CD4-positive, alpha-beta T cell treated with Interleukin-12 subunit alpha and Interleukin-12 subunit beta, for 1 hour (primary cell): Measurements from ENCODE around the gene MIGA2.
"Not testable (repeated sequence)": the region's sequence is repeated elsewhere in the genome, so short reads cannot be mapped to it uniquely, and the experiment has no call there.

Experiments used
- DNase-seq: peaks from one replicate; pipeline ENCODE4 v3.0.0-alpha.2; 2020

The MIGA2 gene, protein sequence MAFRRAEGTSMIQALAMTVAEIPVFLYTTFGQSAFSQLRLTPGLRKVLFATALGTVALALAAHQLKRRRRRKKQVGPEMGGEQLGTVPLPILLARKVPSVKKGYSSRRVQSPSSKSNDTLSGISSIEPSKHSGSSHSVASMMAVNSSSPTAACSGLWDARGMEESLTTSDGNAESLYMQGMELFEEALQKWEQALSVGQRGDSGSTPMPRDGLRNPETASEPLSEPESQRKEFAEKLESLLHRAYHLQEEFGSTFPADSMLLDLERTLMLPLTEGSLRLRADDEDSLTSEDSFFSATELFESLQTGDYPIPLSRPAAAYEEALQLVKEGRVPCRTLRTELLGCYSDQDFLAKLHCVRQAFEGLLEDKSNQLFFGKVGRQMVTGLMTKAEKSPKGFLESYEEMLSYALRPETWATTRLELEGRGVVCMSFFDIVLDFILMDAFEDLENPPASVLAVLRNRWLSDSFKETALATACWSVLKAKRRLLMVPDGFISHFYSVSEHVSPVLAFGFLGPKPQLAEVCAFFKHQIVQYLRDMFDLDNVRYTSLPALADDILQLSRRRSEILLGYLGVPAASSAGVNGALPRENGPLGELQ

DNA sequence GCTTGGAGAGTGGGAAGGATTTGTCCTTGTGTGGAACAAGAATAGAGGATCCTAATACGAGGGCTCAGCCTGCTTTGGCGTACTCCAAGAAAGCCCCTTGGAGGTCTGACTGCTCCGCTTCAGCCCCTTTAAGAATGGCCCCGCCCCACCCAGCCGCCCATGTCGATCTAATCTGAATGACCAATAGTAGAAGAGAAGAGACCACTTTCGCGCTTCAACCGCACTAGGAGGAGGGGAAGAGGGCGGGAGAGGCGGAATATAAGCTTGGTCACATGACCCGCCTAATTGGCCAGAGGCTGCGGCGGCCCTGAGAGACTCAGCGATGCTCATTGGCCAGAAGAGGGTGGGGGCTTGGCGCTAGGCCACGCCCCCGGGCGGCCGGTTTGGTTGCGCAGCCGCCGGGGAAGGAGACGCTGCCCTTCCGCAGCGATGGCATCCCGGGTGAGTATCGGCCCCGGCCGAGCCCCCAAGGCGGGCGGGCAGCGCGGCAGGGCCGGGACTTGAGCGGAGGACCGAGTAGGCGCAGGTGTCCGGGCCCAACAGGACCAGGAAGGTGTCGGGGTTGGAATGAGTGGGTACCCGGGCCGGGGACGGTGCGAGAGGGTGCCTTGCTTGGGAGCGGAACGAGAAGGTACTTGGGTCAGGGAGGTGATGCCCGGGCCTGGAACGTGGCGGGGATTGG is at the start of gene MIGA2:
MIGA2 (plus strand) TSS at position 386 of the 682 bp plus-strand sequence. CDS start 3,969 bp downstream, outside the sequence.
- peak; percentile 97 for DNase-seq

DNA sequence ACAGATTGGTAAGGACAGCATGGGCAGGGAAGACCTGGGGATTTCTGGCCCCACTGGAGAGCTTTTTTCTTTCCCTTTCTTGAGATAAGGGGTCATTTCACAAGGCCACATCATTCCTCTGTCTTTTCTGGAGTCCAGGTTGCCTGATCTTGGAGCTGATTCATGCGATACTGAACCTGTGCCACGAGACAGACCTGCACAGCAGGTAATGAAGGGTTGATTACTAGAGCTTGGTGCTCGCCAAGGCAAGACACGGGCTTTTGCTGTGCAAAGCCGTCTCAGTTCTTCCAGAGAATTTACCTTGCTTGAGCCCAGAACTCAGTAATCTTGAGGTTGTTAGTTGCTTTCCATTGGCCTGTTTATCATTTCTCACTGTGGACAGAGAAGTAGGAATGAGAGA is 49.8 kb upstream of the MIGA2 start:
- DNase-seq, result no peak

DNA sequence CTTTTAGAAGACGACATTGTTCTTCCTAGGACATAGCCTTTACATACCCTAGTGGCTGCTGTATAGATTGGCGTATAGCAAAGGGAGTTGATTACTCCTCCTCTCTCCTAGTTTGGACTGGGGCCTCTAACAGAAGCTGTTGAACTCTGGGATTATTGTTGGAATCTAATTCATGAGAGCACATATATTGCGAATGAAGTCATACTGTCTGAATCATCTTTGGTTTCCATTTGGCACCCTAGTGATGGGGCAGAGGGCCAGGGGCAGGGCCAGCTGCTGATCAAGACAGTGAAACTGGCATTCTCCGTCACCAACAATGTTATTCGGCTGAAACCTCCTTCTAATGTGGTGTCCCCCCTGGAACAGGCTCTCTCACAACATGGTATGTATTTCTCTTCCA is 48.6 kb upstream of the MIGA2 start:
- DNase-seq, result no peak

DNA sequence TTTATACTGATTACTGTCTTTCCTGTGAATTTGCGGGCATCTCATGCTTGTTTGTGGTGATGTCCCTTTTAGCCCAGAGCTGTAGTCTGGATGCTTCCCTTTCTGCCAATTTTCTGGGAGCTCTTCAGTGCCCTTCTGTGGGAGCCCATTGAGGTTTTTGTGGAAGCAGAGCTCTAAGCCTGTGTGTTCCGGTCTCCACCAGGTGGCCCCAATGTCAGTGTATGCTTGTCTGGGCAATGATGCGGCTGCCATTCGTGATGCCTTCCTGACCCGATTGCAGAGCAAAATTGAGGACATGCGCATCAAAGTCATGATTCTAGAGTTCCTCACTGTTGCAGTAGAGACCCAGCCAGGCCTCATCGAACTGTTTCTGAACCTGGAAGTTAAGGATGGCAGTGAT is 43.4 kb upstream of the MIGA2 start:
- DNase-seq, result no peak

DNA sequence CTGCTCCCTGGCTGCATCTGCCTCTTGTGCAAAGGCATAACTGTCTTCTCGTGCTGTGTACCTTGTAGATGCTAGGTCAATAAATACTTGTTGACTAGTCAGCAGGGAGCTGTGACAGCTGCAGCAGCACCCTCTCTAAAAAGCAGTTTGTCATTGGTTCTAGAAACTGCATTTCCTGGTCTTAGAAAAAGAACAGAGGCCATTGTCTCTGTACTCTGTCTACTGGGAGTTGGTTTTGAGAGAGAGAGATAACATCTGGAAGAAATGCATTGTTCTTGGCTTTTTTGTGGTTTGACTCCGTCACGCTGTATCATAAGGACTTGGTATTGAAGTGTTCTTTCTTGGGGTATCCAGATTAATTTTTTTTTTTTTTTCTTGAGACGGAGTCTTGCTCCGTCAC is 40.6 kb upstream of the MIGA2 start:
- DNase-seq, result no peak

DNA sequence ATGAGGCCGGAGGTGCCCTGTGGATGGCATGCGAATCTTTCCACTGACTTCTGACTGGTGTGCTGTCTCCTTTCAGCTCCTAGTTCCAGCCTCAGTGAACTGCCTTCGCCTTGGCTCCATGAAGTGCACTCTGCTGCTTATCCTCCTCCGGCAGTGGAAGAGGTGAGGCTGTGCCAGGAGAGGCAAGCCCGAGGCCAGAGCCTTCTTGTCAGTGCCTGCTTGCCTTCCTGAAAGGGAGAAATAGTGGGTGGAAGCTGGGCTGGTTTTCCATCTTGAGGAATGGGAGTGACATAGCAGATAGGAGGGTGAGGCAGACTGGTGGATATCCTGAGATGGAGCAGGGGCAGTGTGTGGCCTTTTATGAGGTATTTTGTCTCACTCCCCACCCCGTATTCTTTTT is 38.0 kb upstream of the MIGA2 start:
- no peak for DNase-seq

DNA sequence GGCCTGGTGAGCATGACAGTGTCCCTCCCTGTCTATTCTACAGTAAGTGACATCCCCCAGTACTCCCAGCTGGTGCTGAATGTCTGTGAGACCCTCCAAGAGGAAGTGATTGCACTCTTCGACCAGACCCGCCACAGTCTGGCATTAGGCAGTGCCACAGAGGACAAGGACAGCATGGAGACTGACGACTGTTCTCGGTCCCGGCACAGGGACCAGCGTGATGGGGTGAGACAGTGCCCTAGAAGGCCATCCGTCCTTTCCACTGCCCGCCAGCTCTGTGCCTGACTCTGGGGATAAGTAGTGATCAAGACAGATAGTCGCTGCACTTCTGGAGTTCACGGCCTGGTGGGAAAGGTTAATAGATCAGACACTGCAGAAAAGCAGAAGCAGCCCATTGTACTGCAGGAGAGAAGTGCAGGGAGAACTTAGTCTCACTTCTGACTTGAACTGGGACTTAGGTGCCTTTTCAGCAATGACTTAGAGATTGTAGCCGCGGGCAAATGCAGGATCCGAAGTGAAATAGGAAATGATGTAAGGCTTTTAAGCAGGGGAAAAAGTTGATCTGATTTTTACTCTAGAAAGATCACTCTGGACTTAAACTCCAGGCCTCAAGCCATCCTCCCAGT is 36.7 kb upstream of the MIGA2 start:
- DNase-seq, result no peak

DNA sequence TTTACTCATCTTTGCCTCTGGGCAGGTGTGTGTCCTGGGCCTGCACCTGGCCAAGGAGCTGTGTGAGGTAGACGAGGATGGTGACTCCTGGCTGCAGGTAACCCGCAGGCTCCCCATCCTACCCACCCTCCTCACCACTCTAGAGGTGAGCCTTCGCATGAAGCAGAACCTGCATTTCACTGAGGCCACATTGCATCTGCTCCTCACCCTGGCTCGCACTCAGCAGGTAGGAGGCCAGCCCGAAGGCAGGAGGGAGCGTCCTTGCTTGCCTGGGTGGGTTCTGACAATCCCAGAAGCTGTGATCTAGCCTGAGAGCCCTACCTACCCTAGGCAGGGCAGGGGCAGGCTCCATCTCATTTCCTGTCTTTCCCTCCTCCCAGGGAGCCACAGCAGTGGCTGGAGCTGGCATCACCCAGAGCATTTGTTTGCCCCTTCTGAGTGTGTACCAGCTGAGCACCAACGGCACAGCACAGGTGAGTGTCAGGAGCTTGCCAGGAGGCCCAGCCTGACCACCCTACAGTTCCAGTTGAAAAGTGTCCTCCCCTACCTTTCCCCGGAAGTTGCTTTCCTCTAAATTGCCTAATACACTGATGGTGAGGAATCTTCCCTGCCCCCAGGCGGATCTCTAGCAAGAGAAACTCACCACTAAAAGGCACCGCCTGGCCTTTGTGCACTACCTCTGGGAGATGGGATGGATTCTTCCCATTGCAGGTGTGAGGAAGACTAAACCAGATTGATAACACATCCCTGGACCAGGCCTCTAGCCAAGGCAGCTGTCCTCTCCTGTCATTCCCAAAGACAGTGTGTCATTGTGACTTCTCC is 34.7 kb upstream of the MIGA2 start:
- DNase-seq, result no peak

DNA sequence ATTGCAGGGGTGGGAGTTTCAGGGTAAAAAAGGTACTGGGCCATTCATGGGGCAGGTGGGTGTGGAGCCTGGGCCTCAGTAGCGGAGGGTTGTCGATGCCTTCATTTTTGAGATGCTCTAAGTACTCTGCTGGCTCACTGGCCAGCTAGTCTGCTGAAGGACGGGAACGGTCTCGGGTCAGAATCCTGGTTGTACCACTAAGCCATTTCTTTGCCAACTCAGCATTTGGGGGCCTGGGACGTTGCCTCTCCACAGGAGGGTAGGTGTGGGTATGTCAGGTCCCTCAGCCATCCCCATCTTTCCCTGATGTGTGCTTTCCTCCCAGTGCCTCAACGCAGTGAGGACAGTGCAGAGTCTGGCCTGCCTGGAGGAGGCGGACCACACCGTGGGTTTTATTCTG is 33.4 kb upstream of the MIGA2 start:
- DNase-seq, result no peak

DNA sequence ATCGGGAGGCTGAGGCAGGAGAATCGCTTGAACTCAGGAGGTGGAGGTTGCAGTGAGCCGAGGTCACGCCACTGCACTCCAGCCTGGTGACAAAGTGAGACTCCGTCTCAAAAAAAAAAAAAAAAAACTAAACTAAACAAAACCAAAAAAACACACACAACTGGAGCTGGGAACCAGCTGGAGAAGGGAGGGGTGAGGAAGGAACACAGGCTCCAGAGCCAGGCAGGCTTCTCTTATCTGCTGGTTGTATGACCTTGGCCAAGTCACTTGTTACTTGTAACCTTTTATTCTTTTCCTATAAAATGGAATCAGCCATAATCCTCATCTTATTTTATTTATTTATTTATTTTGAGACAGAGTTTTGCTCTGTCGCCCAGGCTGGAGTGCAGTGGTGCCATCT is 32.3 kb upstream of the MIGA2 start:
- DNase-seq, result not testable (repeated sequence)

DNA sequence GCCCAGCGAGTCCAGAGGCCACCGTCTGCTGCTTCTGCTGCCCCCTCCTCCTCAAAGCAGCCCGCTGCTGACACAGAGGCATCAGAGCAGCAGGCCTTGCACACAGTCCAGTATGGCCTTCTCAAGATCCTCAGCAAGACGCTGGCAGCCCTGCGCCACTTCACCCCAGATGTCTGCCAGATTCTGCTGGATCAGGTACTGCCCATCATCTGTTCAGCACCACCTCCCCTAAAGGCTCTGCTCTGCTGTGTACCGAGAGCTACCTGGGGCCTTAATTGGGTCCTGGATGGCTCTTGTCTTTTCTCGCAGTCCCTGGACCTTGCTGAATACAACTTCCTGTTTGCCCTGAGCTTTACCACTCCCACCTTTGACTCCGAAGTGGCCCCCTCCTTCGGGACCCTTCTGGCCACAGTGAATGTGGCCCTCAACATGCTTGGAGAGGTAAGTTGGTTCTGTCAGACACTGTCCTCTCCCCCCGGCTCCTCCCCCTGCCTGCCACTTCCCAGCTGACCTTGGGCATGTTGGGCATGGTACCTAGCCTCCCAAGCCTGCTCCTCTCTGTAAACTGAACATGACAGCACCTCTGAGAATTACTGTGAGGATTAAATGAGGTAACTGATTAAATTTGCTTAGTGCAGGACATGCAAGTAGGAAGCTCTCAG is 31.0 kb upstream of the MIGA2 start:
- no peak for DNase-seq

DNA sequence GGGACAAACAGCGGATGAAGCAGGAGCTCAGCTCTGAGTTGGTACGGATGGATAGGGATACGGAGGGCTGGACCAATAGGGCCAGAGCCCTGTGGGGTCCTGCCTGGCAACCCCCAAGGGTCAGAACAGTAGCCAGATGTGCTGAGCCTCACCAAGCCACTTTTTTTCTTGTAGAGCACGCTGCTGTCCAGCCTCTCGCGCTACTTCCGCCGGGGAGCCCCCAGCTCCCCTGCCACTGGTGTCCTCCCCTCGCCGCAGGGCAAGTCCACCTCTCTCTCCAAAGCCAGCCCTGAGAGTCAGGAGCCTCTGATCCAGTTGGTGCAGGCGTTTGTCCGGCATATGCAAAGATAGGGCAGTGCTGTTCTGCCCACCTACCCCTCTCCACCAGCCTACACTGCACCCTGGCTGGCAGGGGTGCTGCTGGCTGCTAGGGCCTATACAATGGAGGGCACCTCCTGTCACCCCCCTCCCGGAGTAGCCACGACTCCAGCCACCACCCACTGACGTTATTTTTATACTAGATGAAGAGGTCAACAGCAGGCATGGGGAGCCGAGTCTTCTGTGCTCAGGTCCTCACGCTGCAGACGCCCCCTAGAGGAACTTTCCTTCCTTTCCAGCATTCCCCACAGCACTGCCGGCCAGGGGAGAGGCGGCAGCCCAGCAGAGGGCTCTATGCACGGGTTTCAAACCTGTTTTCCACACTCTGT is 29.9 kb upstream of the MIGA2 start:
- peak; percentile 57 for DNase-seq

DNA sequence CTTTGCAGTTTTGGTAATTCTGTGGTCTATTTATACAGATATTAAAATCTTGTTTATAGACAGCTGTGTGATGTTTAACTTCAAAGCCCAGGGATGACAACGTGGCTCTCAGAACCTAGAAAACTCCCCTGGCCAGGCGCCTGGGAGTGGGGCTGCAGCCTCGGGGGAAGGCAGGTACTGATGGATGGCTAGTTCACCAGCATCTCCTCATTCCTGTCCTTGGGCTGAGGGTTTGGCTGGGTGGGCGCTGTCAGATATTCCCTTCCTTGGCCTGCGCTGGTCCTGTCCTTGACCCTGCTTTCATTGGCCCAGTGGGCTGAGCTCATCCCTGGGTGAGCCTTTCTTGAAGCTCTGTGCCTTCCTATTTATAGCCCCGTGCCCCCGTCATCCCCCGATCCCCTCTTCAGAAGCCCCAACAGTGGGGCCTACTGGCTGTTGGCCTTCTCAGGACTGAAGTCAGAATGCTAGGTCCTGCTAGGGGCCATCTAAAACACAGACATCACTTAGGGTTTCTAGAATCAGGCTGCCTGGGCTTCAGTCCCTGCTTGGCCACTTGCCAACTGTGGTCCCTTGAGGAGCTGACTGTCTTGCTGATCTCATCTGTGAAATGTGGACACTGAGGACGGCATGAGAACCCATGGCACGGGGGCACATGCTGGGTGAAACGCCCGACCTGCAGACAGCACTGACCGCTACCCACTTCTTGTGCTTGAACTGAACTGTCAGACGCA is 29.2 kb upstream of the MIGA2 start:
- no peak for DNase-seq

DNA sequence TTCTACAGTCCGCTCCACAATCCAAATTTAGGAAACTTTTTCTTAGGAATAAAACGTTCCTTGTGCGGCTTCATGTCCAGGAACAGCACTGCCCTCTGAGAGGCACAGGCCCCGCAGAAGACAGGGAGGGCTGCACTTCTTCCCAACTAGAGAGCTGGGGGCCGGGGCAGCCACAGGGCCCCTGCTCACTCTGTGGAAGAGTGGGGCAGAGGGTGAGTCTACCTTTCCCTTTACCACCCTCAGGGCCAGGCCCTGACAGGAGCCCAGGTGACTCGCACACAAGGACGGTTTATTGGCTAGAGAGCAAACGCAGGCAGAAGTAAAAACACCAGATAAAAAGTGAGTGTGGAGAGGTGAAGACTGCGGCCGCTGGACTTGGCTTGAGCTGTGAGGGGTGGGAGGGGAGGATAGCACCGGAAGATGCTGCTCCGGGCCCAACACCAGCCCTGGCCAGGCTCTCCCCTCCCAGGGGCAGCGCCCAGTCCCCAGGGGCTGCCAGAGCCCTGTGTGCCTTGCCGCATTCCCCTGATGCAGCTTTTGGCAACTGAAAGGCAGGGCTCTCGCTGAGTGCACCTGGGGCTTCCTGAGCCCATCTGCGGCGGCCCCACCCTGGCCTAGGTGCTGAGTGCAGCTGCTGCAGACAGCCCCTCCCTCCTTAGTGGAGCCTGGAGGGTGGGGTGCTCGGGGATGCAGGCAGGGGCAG is 28.5 kb upstream of the MIGA2 start:
- DNase-seq, result no peak

DNA sequence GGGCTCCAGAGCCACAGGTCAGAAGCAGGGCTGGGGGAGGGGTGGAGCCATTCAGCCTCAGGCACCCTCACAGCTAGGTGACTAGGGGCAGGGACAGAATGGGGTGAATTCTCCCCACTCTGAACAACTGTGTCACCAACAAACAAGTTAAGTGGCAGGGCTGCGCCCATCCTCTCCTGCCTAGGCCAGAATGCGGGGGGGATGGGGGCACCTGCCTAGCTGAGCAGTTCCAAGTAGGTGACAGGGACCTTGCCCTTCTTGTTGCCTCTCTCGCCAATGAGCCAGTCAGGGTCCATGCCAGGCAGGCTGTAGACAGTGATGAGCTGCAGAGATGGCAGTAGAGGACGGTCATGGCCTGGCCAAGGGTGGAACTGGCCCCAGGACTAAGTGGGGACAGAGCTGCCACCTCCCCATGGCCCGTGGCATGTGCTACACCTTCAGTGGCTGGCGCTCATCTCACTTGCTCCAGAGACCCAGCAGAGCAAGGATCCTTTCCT is 27.9 kb upstream of the MIGA2 start:
- no peak for DNase-seq

DNA sequence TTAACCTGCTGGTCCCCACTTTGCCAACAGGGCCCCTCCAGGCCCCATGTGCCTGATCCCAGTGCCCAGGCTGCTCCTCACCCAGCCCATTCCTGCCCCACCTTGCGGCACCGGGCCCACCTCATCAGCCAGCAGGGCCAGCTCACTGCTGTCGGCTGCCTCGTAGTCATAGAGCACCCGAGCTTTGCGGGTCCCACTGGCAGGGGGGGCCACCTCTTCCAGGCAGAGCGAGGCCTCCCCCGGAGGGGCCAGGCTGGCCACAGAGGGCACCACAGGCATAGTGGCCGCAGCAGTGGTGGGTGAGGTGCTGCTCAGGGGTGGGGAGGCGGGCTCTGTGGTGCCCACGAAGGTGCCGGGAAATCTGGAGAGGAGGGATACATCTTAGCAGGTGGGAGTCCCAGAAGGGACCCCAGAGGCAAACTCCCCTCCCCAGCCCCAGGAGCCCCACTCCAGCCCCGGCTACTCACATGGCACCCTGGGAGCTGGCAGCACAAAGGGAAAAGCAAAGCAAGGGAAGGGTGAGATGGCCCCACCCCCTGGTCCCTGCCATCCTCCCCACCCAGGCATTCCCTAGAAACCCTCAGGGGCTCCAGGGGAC is 27.3 kb upstream of the MIGA2 start:
- DNase-seq, result no peak

DNA sequence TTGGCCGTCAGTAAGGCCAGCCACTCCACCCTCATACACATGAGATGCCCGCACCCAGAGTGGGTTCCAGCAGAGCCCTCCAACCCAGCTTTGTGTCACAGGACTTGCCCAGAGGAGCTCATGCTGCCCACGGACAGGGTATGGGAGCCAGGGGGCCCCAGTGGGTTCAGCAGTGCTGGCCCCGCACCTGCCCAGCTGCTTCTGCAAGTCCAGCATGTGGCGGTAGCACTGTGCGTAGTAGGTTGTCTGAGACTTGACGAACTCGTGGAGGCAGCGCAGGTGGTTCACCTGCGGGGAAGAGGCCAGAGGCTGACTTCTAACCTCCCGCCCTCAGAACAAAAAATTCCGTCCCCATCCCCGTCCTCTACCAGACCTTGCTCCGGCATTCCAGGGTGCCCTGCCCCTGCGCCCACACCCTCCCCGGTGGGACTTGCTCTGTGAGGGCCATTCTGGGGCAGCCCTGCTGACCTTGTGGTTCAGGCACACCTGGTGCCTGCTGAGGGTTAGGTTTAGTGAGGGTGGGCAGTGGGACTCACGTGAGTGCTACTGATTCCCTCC is 26.8 kb upstream of the MIGA2 start:
- no peak for DNase-seq

DNA sequence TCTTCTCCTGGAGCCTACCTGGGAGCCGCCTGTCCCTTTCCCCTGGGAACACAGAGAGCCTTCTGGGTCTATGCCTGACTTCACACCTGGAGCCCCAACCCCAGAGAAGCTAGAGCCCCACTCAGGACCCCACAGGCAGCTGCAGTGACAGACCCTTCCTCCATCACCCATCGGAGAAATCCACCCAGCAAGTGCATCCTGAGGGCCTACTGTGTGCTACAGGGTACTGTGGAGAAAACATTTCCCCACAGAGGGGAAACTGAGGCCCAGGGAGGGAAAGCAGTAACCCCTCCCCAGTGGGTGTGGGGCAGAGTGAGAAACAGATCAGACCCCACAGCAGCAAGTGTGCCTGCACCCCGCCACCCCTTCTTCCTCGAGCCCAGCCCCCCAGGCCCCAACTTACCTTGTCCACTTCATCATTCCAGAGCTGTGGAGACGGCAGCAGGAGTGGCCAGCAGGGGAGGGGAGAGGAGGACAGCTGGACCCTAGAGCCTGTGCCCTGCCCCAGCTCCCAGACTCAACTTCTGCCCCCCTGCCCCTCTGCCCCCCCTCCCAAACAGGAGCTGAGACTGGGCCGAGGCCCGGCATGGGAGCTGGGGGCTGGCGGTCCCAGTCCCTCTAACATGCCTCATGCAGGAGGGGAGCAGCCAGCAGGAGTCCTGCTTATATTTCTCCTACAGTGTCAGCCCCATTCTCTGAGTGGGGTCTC is 26.0 kb upstream of the MIGA2 start:
- no peak for DNase-seq

DNA sequence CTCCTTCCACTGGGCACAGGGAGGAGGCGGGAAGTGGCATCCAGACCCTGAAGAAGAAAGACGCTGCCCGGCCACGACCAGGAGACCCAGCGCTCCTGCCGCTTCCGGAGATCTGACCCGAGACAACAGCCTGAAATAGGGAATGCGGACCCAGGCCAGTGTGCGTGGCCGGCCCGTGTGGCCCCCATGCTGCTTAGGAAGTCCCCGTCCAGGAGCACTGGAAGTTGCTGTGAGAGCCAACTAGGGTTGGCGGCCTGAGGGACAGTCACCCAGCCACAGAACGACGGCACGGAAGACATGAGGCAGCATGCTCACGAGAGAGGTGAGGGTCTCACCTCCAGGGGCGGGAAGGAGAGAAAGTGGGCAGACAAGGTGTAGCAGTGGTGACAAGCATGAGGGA is 25.3 kb upstream of the MIGA2 start:
- no peak for DNase-seq
